H9 (cell line): ENCODE data around the gene PPM1B. TPM values are rescaled to one million over a fixed set of nuclear protein-coding genes. Genes with fewer than 3 reads are reported as not detected.
A peak's percentile ranks its signal among the peaks of the same experiment; 100 is the strongest.

Experiments
- DNase-seq: peaks from one replicate; pipeline ENCODE4 v3.0.0-alpha.2; 2017
- H2AFZ ChIP-seq: one replicate; pipeline ENCODE4 v1.6.1; 2013; ENCODE audit warnings: mild to moderate bottlenecking, low read length, control low read depth, moderate library complexity
- H2AK5ac ChIP-seq: 2 replicates; pipeline ENCODE4 v1.6.1; 2013; ENCODE audit warnings: low read length, control low read depth, mixed read lengths; ENCODE audit not compliant: insufficient read length
- H2BK120ac ChIP-seq: one replicate; pipeline ENCODE4 v1.6.1; 2013; ENCODE audit warnings: low read depth, mild to moderate bottlenecking, low read length, control low read depth, inconsistent platforms; ENCODE audit not compliant: poor library complexity, severe bottlenecking
- H2BK12ac ChIP-seq: 2 replicates; pipeline ENCODE4 v1.6.1; 2013; ENCODE audit warnings: low read length, control low read depth, mixed read lengths, low read depth; ENCODE audit not compliant: insufficient read length
- H2BK15ac ChIP-seq: 2 replicates; pipeline ENCODE4 v1.6.1; 2013; ENCODE audit warnings: low read depth, low read length, control low read depth
- H2BK20ac ChIP-seq: one replicate; pipeline ENCODE4 v1.6.1; 2013; ENCODE audit warnings: low read depth, mild to moderate bottlenecking, low read length, control low read depth, inconsistent platforms; ENCODE audit not compliant: poor library complexity, severe bottlenecking
- H2BK5ac ChIP-seq: 2 replicates; pipeline ENCODE4 v1.6.1; 2013; ENCODE audit warnings: low read length, control low read depth, mixed read lengths; ENCODE audit not compliant: insufficient read length
- H3K14ac ChIP-seq: 2 replicates; pipeline ENCODE4 v1.6.1; 2013; ENCODE audit warnings: low read length, control low read depth; ENCODE audit not compliant: insufficient read depth
- H3K18ac ChIP-seq: 2 replicates; pipeline ENCODE4 v1.6.1; 2013; ENCODE audit warnings: low read depth, mild to moderate bottlenecking, mixed read lengths, low read length, control low read depth; ENCODE audit not compliant: insufficient read length
- H3K23ac ChIP-seq: 2 replicates; pipeline ENCODE4 v1.6.1; 2013; ENCODE audit warnings: low read length, control low read depth, mixed read lengths, low read depth; ENCODE audit not compliant: insufficient read length
- H3K23me2 ChIP-seq: 2 replicates; pipeline ENCODE4 v1.6.1; 2013; ENCODE audit warnings: low read depth, mild to moderate bottlenecking, mixed read lengths, low read length, control low read depth; ENCODE audit not compliant: insufficient read length, poor library complexity, severe bottlenecking
- H3K27ac ChIP-seq: 2 replicates; pipeline ENCODE4 v1.5.1; 2013; ENCODE audit warnings: low read length, control low read depth, mixed read lengths, low read depth; ENCODE audit not compliant: insufficient read length
- H3K27me3 ChIP-seq: 2 replicates; pipeline ENCODE4 v1.6.1; 2013; ENCODE audit warnings: low read length, control low read depth, inconsistent platforms; ENCODE audit not compliant: insufficient read depth
- H3K4ac ChIP-seq: 2 replicates; pipeline ENCODE4 v1.6.1; 2013; ENCODE audit warnings: low read depth, mild to moderate bottlenecking, control low read depth, inconsistent platforms, low read length, moderate library complexity
- H3K4me1 ChIP-seq: 2 replicates; pipeline ENCODE4 v1.6.1; 2013; ENCODE audit warnings: low read length, control low read depth, inconsistent platforms; ENCODE audit not compliant: insufficient read depth
- H3K4me2 ChIP-seq: 2 replicates; pipeline ENCODE4 v1.6.1; 2013; ENCODE audit warnings: low read length, control low read depth, mixed read lengths; ENCODE audit not compliant: insufficient read length, insufficient read depth
- H3K56ac ChIP-seq: 2 replicates; pipeline ENCODE4 v1.6.1; 2013; ENCODE audit warnings: low read depth, mild to moderate bottlenecking, mixed read lengths, low read length, control low read depth; ENCODE audit not compliant: insufficient read length
- H3K79me1 ChIP-seq: 2 replicates; pipeline ENCODE4 v1.6.1; 2013; ENCODE audit warnings: low read depth, mild to moderate bottlenecking, moderate library complexity, low read length, control low read depth, inconsistent platforms; ENCODE audit not compliant: insufficient read depth, poor library complexity, severe bottlenecking
- H3K79me2 ChIP-seq: 2 replicates; pipeline ENCODE4 v1.6.1; 2013; ENCODE audit warnings: low read length, control low read depth, inconsistent platforms; ENCODE audit not compliant: insufficient read depth
- H3K9ac ChIP-seq: 2 replicates; pipeline ENCODE4 v1.6.1; 2013; ENCODE audit warnings: low read length, control low read depth, mixed read lengths; ENCODE audit not compliant: insufficient read length; ENCODE audit errors: extremely low read depth
- H3K9me3 ChIP-seq: one replicate; pipeline ENCODE4 v1.6.1; 2013; ENCODE audit warnings: low read depth, low read length, inconsistent platforms; ENCODE audit not compliant: control insufficient read depth
- H3T11ph ChIP-seq: one replicate; pipeline ENCODE4 v1.6.1; 2013; ENCODE audit warnings: mild to moderate bottlenecking, low read length, control low read depth, inconsistent platforms
- H4K20me1 ChIP-seq: one replicate; pipeline ENCODE4 v1.6.1; 2013; ENCODE audit not compliant: control insufficient read depth, insufficient read length, insufficient read depth
- H4K5ac ChIP-seq: 2 replicates; pipeline ENCODE4 v1.6.1; 2013; ENCODE audit warnings: low read depth, mild to moderate bottlenecking, mixed read lengths, low read length, control low read depth; ENCODE audit not compliant: insufficient read length
- H4K8ac ChIP-seq: replicated peaks from 2 replicates; pipeline ENCODE4 v1.6.1; 2013; ENCODE audit warnings: low read length, control low read depth, mixed read lengths, low read depth; ENCODE audit not compliant: insufficient read length
- H4K91ac ChIP-seq: 2 replicates; pipeline ENCODE4 v1.6.1; 2013; ENCODE audit warnings: low read depth, mild to moderate bottlenecking, moderate library complexity, mixed read lengths, low read length, control low read depth; ENCODE audit not compliant: insufficient read length
- H3K27ac Mint-ChIP-seq, 3 experiments: 2 replicates in 2 of 3; 3 replicates in 1 of 3; pipeline ENCODE4 v1.8.0; 2020 to 2021; ENCODE audit warnings: mixed read lengths in 3 of 3, mild to moderate bottlenecking in 1 of 3, moderate library complexity in 1 of 3
- H3K27me3 Mint-ChIP-seq: 2 replicates; pipeline ENCODE4 v1.8.0; 2021; ENCODE audit warnings: low read depth, mild to moderate bottlenecking, moderate library complexity, mixed read lengths
- H3K36me3 Mint-ChIP-seq, 3 experiments: 2 replicates in 2 of 3; 3 replicates in 1 of 3; pipeline ENCODE4 v1.8.0; 2020 to 2021; ENCODE audit warnings: low read depth in 3 of 3, mixed read lengths in 3 of 3; ENCODE audit not compliant: insufficient read depth in 1 of 3
- H3K4me1 Mint-ChIP-seq, 2 experiments: 2 replicates each; pipeline ENCODE4 v1.8.0; 2020; ENCODE audit warnings: mixed read lengths in 2 of 2
- H3K4me3 Mint-ChIP-seq, 2 experiments: 2 replicates in 1 of 2; 3 replicates in 1 of 2; pipeline ENCODE4 v1.8.0; 2020 to 2021; ENCODE audit warnings: mild to moderate bottlenecking in 2 of 2, mixed read lengths in 2 of 2, moderate library complexity in 1 of 2
- H3K9me3 Mint-ChIP-seq, 2 experiments: 2 replicates in 1 of 2; 3 replicates in 1 of 2; pipeline ENCODE4 v1.8.0; 2020; ENCODE audit warnings: mild to moderate bottlenecking in 2 of 2, mixed read lengths in 2 of 2, moderate library complexity in 1 of 2
- CTCF ChIP-seq: fragments of 200-600 bp; sonication (generic); conservative IDR thresholded peaks from 3 replicates; pipeline ENCODE4 v1.8.0; 2021; ENCODE audit warnings: antibody characterized with exemption, mild to moderate bottlenecking
- WGBS: extraction: QIAGEN DNeasy Blood & Tissue Kit; methylation state at CpG from one replicate; pipeline ENCODE4 v1.1.7; 2013; ENCODE audit warnings: missing lambda C conversion rate, low lambda C conversion rate, mixed read lengths; ENCODE audit not compliant: insufficient read length; ENCODE audit errors: extremely low coverage; 5-methylcytosine and 5-hydroxymethylcytosine counted together
- total RNA-seq: library from RNA; stranded (reverse); gene quantifications from 2 replicates; pipeline ENCODE4 v1.2.1, GENCODE V29; 2021

The PPM1B gene
- total RNA-seq, 1 experiment from 2014 or later, result 156 TPM

GRCh38 chr2:44155666-44156446, 12.8 kb upstream of the PPM1B start:
- no peaks in the 10 kb centered on the region for H3K9me3 ChIP-seq
- H3K9me3 Mint-ChIP-seq, result no peaks in the 10 kb centered on the region; a peak in 1 of 5 replicates
- H3K27ac ChIP-seq, result no peak overlapping the region
- H3K79me1 ChIP-seq, result no peaks in the 10 kb centered on the region
- H2BK5ac ChIP-seq, result no peak overlapping the region
- H3K4me2 ChIP-seq, result no peak overlapping the region
- H3K4me1 ChIP-seq, result no peaks in the 10 kb centered on the region
- no peak overlapping the region for H2BK12ac ChIP-seq
- H3K18ac ChIP-seq, result no peak overlapping the region
- no peaks in the 10 kb centered on the region for H3K27me3 ChIP-seq
- H4K5ac ChIP-seq, result no peak overlapping the region
- H2AFZ ChIP-seq, result peak overlapping the region; percentile 2
- H3K27me3 Mint-ChIP-seq, result no peaks in the 10 kb centered on the region
- no peaks in the 10 kb centered on the region for H3K23me2 ChIP-seq
- H2BK20ac ChIP-seq, result no peak overlapping the region
- no peak overlapping the region for H3K14ac ChIP-seq
- H4K8ac ChIP-seq, result no peak overlapping the region
- H2BK15ac ChIP-seq, result no peak overlapping the region
- no peak overlapping the region for H3K9ac ChIP-seq
- H4K91ac ChIP-seq, result no peak overlapping the region
- no peaks in the 10 kb centered on the region for H3K79me2 ChIP-seq
- WGBS, result no CpG with 5 or more reads among the region's 5 CpGs
- H3K36me3 Mint-ChIP-seq, result no peaks in the 10 kb centered on the region
- H3K4ac ChIP-seq, result no peak overlapping the region
- H3K4me1 Mint-ChIP-seq, result peaks cover 9 to 11% of the 10 kb centered on the region in 2 experiments
- H4K20me1 ChIP-seq, result no peaks in the 10 kb centered on the region
- DNase-seq, result no peak
- no peak overlapping the region for H3K56ac ChIP-seq
- H3K27ac Mint-ChIP-seq, result peak overlapping the region in 2 of 3 experiments; percentile 66 to 81; a peak in 6 of 7 replicates
- no peak overlapping the region for H2BK120ac ChIP-seq
- H3K23ac ChIP-seq, result no peak overlapping the region
- TF ChIP-seq CTCF, result no peak
- no peak overlapping the region for H3K4me3 Mint-ChIP-seq
- H2AK5ac ChIP-seq, result no peak overlapping the region
- no peak overlapping the region for H3T11ph ChIP-seq
